Activated naive CD4-positive, alpha-beta T cell treated with anti-CD3 and anti-CD28 coated beads, Interleukin-2, amount 50 U/mL, for 24 hours (primary cell): ENCODE results near the gene OR1M1.
"Not testable (repeated sequence)": the region's sequence is repeated elsewhere in the genome, so short reads cannot be mapped to it uniquely, and the experiment has no call there.

Experiments used
- H3K27ac Mint-ChIP-seq: one replicate; pipeline ENCODE4 v1.8.0; 2021; ENCODE audit warnings: mild to moderate bottlenecking, mixed read lengths
- H3K27me3 Mint-ChIP-seq: one replicate; pipeline ENCODE4 v1.8.0; 2021; ENCODE audit warnings: mixed read lengths
- H3K36me3 Mint-ChIP-seq: one replicate; pipeline ENCODE4 v1.8.0; 2021; ENCODE audit warnings: mixed read lengths
- H3K4me1 Mint-ChIP-seq: one replicate; pipeline ENCODE4 v1.8.0; 2021; ENCODE audit warnings: mixed read lengths
- H3K4me3 Mint-ChIP-seq: one replicate; pipeline ENCODE4 v1.8.0; 2021; ENCODE audit warnings: mild to moderate bottlenecking, mixed read lengths
- H3K9me3 Mint-ChIP-seq: one replicate; pipeline ENCODE4 v1.8.0; 2021; ENCODE audit warnings: mixed read lengths

The OR1M1 gene, protein sequence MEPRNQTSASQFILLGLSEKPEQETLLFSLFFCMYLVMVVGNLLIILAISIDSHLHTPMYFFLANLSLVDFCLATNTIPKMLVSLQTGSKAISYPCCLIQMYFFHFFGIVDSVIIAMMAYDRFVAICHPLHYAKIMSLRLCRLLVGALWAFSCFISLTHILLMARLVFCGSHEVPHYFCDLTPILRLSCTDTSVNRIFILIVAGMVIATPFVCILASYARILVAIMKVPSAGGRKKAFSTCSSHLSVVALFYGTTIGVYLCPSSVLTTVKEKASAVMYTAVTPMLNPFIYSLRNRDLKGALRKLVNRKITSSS

DNA sequence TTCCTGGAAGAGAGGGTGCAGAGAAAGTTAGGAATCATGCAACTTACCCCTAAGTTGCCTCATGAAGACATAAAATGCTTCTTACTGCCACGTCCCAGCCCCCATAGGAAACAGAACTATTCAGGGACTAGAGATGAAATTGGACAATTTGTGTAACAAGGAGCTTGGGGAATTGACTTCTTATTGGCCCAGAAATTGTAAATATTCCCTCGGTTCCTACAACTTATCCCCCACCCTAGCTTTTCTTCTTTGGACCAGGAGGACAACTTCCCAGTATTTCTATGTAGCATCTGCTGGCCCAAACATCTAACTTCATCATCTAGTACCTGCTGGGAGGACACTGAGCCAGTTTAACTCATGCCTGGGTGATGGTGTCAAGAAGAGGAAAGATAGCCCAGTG is at the start of gene OR1M1:
Gene OR1M1, plus strand, starts transcription at position 301 of the 400 bp plus-strand sequence. CDS start 6,184 bp downstream, outside the sequence.
- no peaks in the 10 kb centered on the region for H3K4me1 Mint-ChIP-seq
- H3K9me3 Mint-ChIP-seq: no peaks in the 10 kb centered on the region
- no peaks in the 10 kb centered on the region for H3K36me3 Mint-ChIP-seq
- no peak within 1 kb of the TSS for H3K4me3 Mint-ChIP-seq
- peaks cover 8% of the 10 kb centered on the region for H3K27me3 Mint-ChIP-seq
- no peak within 1 kb of the TSS for H3K27ac Mint-ChIP-seq

DNA sequence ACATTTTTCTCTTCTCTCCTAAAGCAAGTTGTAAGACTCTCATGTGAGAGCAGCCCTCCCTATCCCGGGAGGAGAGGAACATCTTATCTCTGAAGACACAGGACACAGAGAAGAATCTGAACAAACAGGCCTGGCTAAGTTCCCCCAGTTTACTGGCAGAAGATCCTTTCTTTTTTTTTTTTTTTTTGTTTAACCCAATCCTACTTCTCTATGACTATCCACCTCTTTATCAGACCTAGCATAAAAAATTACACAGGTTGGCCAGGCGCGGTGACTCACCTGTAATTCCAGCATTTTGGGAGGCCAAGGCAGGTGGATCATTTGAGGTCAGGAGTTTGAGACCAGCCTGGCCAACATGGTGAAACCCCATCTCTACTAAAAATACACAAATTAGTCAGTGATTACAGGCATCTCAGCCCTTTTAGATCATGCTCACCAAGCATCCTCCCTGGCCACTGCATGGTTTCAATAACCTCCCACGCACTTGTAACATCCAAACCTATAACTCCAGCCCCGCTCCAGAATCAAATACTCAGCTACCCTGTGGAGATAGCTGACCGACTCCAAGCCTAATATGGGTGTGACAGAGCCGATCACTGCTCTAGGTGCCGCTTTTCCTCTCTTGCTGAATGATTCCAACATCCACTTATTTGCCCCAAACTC is 49.3 kb upstream of the OR1M1 start:
- H3K4me3 Mint-ChIP-seq: no peak overlapping the region
- H3K4me1 Mint-ChIP-seq: no peaks in the 10 kb centered on the region
- peaks cover 4% of the 10 kb centered on the region for H3K27me3 Mint-ChIP-seq
- H3K9me3 Mint-ChIP-seq: no peaks in the 10 kb centered on the region
- no peak overlapping the region for H3K27ac Mint-ChIP-seq
- H3K36me3 Mint-ChIP-seq: no peaks in the 10 kb centered on the region

DNA sequence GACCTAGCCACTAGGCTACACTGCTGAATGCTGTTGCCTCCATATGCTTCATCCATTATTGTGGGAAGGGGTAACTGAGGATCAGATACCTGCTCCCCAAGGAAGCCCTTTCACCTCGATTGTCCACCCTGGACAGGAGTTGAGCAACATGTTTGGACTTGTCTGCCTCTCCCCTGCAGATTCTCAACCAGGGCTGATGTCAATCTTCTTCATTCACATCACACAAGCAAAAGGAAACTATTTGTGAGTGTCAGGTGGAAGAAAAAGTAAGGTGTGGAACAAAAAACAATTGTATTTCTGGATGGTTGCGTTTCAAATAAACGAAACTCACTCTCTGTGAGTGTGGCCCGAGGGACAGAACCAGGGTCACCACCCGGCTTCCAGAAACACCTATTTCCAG is 47.1 kb upstream of the OR1M1 start:
- H3K27me3 Mint-ChIP-seq: peaks cover 5% of the 10 kb centered on the region
- H3K4me3 Mint-ChIP-seq: no peak overlapping the region
- H3K36me3 Mint-ChIP-seq: no peaks in the 10 kb centered on the region
- H3K4me1 Mint-ChIP-seq: no peaks in the 10 kb centered on the region
- H3K27ac Mint-ChIP-seq: no peak overlapping the region
- no peaks in the 10 kb centered on the region for H3K9me3 Mint-ChIP-seq

DNA sequence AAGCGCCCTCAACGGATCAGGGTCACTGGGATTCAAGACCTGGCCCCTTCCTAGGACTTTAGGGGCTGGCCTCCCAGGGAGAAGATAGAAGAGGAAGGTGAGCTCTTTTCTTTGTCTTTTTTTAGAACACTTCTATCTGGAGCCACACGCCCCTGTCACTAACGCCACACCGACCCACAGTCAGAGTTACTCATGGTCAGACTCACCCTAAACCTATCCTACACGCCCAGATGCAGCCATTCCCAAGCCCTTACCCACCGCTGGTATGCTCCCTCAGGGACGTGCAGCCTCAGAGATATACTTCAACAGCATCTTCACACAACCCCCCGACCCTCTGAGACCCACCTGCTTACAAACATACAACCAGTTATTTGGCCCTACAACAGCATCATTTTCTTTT is 46.7 kb upstream of the OR1M1 start:
- Mint-ChIP-seq H3K27ac (no peak overlapping the region), H3K27me3 (peaks cover 5% of the 10 kb centered on the region), H3K4me1 (no peaks in the 10 kb centered on the region), H3K9me3 (no peaks in the 10 kb centered on the region), H3K4me3 (no peak overlapping the region), H3K36me3 (no peaks in the 10 kb centered on the region)

DNA sequence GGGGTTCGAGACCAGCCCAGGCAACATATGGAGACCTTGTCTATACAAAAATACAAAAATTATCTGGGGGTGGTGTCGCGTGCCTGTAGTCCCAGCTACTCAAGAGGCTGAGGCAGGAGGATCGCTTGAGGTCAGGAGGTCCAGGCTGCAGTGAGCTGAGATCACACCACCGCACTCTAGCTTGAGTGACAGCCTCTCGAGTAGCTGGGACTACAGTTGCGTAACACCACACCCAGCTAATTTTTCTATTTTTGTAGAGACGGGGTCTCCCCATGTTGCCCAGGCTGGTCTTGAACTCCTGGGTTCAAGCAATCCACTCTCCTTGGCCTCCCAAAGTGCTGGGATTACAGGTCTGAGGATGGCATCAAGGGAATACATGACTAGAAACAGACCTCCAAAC is 45.8 kb upstream of the OR1M1 start:
- H3K36me3 Mint-ChIP-seq: no peaks in the 10 kb centered on the region
- H3K27ac Mint-ChIP-seq: no peak overlapping the region
- H3K9me3 Mint-ChIP-seq: no peaks in the 10 kb centered on the region
- peaks cover 5% of the 10 kb centered on the region for H3K27me3 Mint-ChIP-seq
- H3K4me1 Mint-ChIP-seq: no peaks in the 10 kb centered on the region
- H3K4me3 Mint-ChIP-seq: no peak overlapping the region

DNA sequence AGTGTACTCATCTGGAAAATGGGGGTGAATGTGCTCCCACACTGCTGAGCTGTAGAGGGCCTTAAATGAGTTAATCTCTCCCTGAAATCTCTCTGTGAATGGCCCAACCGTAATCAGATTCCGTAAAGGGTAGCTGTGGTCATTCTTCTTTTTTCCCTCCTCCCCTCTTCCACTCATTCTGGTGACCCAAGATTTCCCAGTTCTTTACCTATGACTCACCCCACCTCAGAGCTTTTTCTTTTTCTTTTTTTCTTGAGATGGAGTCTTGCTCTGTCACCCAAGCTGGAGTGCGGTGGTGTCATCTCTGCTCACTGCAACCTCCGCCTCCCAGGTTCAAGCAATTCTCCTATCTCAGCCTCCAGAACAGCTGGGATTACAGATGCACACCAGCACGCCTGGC is 43.3 kb upstream of the OR1M1 start:
- Mint-ChIP-seq H3K4me1 (no peaks in the 10 kb centered on the region), H3K27ac (no peak overlapping the region), H3K27me3 (peaks cover 5% of the 10 kb centered on the region), H3K36me3 (no peaks in the 10 kb centered on the region), H3K9me3 (no peaks in the 10 kb centered on the region), H3K4me3 (no peak overlapping the region)

DNA sequence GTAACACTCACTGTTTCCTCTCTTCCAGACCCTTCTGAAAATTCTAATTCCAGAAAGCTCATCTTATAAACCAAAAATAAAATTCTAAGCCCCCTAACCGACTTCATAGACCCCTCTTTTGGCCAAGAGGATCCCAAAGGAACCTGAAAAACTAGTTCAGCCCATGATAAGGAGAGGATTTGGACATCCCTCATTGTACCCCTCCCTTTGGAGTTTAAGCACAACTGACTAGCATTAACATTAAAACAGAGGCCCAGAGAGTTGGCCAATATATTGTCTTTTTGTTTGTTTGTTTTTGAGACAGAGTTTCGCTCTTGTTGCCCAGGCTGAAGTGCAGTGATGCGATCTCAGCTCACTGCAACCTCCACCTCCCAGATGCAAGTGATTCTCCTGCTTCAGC is 42.4 kb upstream of the OR1M1 start:
- Mint-ChIP-seq H3K4me1 (no peaks in the 10 kb centered on the region), H3K4me3 (no peak overlapping the region), H3K36me3 (no peaks in the 10 kb centered on the region), H3K27ac (no peak overlapping the region), H3K27me3 (peaks cover 5% of the 10 kb centered on the region), H3K9me3 (no peaks in the 10 kb centered on the region)

DNA sequence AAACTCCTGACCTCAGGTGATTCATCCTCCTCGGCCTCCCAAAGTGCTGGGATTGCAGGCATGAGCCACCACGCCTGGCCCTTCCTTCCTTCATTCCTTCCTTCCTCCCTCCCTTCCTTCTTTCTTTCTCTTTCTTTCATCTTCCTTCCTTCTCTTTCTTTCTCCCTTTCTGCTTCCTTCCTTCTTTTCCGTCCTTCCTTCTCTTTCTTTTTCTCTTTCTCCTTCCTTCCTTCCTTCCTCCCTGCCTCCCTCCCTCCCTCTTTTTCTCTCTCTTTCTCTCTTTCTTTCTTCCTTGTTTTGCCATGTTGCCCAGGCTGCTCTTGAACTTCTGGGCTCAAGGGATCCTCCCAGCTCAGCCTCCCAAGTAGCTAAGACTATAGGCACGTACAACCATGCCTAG is 40.2 kb upstream of the OR1M1 start:
- no peaks in the 10 kb centered on the region for H3K36me3 Mint-ChIP-seq
- H3K9me3 Mint-ChIP-seq: no peaks in the 10 kb centered on the region
- H3K27ac Mint-ChIP-seq: no peak overlapping the region
- no peaks in the 10 kb centered on the region for H3K4me1 Mint-ChIP-seq
- no peak overlapping the region for H3K4me3 Mint-ChIP-seq
- H3K27me3 Mint-ChIP-seq: peaks cover 9% of the 10 kb centered on the region

DNA sequence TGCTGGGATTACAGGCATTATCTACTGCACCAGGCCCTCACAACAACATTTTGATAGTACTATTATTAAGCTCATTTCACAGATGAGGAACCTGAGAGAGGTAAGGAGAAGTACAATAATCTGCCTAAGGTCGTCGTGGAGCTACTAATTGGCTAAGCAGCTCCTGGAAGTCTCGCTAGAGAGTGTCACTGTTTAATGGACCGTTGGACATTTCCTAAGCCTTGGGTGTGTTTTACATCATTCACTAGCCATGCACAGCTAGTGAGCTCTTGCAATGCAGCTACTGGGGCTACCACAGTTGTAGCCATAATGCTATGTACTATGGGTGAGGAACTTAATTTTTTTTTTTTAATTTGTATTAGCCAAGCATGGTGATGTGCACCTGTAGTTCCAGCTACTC is 34.0 kb upstream of the OR1M1 start:
- Mint-ChIP-seq H3K27ac (no peak overlapping the region), H3K36me3 (no peaks in the 10 kb centered on the region), H3K27me3 (peaks cover 4% of the 10 kb centered on the region), H3K4me1 (no peaks in the 10 kb centered on the region), H3K9me3 (no peaks in the 10 kb centered on the region), H3K4me3 (no peak overlapping the region)

DNA sequence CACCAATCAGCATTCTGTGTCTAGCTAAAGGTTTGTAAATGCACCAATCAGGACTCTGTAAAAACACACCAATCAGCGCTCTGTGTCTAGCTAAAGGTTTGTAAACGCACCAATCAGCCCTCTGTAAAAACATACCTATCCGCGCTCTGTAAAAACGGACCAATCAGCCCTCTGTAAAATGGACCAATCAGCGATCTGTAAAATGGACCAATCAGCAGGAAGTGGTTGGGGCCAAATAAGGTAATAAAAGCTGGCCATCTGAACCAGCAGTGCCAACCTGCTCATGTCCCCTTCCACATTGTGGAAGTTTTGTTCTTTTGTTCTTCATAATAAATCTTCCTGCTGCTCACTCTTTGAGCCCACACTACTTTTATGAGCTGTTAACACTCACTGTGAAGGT is 33.2 kb upstream of the OR1M1 start:
- H3K27ac Mint-ChIP-seq, H3K4me1 Mint-ChIP-seq, H3K27me3 Mint-ChIP-seq, H3K9me3 Mint-ChIP-seq, H3K36me3 Mint-ChIP-seq, H3K4me3 Mint-ChIP-seq: not testable (repeated sequence)

DNA sequence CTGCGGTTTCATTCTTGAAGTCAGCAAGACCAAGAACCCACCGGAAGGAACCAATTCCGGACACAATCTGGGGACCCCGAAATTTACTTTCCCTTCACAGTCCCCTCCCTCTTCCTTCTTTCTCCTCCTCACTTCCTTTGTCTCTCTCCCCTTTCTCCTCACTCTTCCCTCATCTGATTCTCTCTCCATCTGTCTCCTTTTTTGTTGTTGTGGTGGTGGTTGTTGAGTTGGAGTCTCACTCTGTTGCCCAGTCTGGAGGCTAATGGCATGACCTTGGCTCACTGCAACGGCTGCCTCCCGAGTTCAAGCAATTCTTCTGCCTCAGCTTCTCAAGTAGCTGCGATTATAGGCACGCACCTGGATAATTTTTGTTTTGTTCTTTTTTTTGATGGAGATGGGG is 32.7 kb upstream of the OR1M1 start:
- peaks cover 4% of the 10 kb centered on the region for H3K27me3 Mint-ChIP-seq
- H3K36me3 Mint-ChIP-seq: no peaks in the 10 kb centered on the region
- no peaks in the 10 kb centered on the region for H3K9me3 Mint-ChIP-seq
- no peak overlapping the region for H3K4me3 Mint-ChIP-seq
- no peaks in the 10 kb centered on the region for H3K4me1 Mint-ChIP-seq
- no peak overlapping the region for H3K27ac Mint-ChIP-seq

DNA sequence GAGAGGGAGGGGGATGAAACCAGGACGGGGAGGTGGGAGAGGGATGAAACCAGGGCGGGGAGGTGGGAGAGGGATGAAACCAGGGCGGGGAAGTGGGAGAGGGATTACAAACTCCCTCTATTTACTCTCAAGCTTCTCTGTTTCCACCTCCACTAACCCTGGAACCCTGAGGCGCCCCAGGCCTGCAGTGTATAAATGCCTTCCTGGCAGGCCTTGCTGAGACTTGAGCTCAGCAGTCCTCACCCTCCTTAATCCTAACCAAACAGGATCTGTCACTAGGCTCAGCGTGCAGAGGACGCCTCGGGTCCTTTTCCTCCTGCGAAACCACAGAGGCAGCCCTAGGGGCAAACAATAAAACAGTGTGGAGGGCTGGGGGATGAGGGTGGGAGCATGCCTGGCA is 32.1 kb upstream of the OR1M1 start:
- H3K27ac Mint-ChIP-seq: no peak overlapping the region
- H3K4me3 Mint-ChIP-seq: no peak overlapping the region
- no peaks in the 10 kb centered on the region for H3K9me3 Mint-ChIP-seq
- no peaks in the 10 kb centered on the region for H3K4me1 Mint-ChIP-seq
- H3K36me3 Mint-ChIP-seq: no peaks in the 10 kb centered on the region
- H3K27me3 Mint-ChIP-seq: peaks cover 4% of the 10 kb centered on the region

DNA sequence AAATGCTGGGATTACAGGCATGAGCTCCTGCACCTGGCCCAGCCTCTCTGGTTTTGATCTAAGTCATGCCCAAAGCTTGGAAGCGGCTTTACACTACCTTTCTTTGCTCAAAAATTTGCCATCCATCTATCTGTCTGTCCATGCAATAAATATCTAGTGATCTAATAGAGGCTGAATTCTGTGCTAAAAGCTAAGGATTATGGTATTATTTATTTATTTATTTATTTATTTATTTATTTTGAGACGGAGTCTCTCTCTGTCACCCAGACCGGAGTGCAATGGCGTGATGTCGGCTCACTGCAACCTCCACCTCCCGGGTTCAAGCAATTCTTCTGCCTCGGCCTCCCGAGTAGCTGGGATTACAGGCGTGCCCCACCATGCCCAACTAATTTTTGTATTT is 30.7 kb upstream of the OR1M1 start:
- H3K36me3 Mint-ChIP-seq, H3K27ac Mint-ChIP-seq, H3K4me3 Mint-ChIP-seq, H3K9me3 Mint-ChIP-seq, H3K4me1 Mint-ChIP-seq, H3K27me3 Mint-ChIP-seq: not testable (repeated sequence)

DNA sequence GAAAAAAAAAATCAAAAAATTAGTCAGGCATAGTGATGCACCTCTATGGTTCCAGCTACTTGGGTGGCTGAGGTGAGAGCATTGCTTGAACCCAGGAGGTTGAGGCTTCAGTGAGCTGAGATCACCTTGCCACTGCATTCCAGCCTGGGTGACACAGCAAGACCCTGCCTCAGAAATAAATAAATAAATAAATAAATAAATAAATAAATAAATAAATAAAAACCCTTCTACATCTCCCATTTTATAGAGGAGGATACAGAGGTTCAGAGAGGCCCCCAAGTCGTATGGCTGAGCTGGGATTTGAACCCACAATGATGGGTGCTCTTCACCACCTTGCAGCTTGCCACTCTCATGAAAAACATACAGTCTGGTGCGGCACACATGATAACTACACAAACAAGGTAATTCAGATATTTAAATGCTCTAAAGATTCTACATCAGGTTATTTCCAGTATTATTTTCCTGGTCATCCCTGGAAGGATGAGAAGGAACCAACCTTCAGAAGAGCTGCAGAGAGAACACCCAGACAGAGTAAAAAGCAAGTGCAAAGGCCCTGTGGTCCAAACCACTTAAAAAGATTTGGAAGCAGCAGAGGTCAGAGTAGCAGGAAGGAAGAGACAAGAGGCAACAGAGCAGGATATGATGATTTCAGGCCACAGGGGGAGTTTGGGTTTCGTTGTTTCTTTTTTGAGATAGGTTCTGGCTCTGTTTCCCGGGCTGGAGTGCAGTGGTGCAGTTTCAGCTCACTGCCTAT is 29.2 kb upstream of the OR1M1 start:
- H3K27me3 Mint-ChIP-seq: no peaks in the 10 kb centered on the region
- H3K27ac Mint-ChIP-seq: no peak overlapping the region
- no peaks in the 10 kb centered on the region for H3K9me3 Mint-ChIP-seq
- H3K4me1 Mint-ChIP-seq: no peaks in the 10 kb centered on the region
- H3K36me3 Mint-ChIP-seq: no peaks in the 10 kb centered on the region
- H3K4me3 Mint-ChIP-seq: no peak overlapping the region

DNA sequence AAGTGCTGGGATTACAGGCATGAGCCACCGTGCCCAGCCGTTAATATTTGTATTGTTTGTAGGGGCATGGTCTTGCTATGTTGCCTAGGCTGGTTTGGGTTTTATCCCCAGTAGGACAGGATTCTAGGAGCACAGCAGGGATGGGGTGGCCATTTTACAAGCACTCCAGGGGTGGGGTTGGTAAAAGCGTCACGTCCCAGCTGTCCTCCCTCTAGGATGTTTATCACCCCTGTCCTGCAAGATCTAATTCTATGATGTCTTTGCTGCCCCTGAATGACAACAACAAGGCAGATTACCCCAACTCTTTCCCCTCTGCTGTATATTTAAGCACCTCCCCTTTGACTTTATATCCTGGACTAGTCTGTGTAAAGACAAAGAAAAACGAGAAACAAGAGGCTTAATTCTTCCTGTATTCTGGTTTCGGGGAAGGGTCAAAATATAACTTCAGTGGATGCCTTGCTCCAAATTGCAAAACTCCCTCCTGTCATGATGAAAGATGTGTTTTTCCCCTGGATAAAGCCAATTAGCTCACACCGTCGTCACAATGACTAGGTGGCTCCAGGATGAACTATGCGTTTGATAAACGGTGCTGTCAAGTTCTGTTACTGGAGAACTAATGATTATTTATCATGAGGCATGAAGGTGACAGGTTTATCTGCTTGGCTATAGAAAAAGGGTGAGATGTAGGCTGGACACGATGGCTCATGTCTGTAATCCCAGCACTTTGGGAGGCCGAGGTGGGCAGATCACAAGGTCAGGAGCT is 27.8 kb upstream of the OR1M1 start:
- H3K4me1 Mint-ChIP-seq: no peaks in the 10 kb centered on the region
- no peaks in the 10 kb centered on the region for H3K27me3 Mint-ChIP-seq
- H3K4me3 Mint-ChIP-seq: no peak overlapping the region
- no peak overlapping the region for H3K27ac Mint-ChIP-seq
- H3K36me3 Mint-ChIP-seq: no peaks in the 10 kb centered on the region
- no peaks in the 10 kb centered on the region for H3K9me3 Mint-ChIP-seq
